ENCODE data around the gene SCRT2. TPM values are rescaled to one million over a fixed set of nuclear protein-coding genes. Genes with fewer than 3 reads are reported as not detected.

SCRT2 gene
- total RNA-seq, 4 donors from 2014 or later, result not detected

DNA sequence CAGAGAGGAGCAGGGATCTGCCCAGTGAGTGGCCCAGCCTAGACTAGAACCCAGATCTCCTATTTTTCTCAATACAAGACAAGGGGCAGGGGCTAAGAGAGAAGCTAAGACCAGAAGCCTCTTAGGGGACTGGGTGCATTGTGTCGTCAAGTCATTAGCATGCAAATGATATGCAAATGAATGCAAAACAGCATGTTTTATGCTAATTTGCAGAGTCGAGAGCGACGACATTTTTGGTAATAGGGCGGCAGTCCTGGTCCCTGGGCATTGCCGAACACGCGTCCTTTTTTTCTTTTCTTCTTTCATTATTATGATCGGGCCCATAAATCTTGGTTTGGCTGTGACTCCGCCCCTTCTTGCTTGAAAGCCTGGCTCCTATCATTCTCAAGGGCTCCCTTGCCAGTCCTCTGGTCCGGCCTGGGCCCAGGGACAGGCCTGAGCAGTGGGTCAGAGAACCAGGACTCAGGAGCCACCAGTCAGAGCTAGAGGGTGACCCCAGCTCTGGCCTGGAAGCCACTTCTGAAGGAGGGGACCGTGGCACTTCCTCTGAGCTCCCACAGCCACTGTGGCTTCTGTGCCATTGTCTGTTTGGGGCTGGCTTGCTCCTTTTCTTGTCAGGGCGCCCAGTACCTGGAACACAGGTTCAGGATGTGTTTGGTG, 32.0 kb upstream of the SCRT2 start:
- H3K27ac ChIP-seq, result no peak overlapping the region
- 84% methylated on average over 13 of the region's 13 CpGs for WGBS
- no peaks in the 10 kb centered on the region for H3K9me3 ChIP-seq
- H3K27me3 ChIP-seq, result peaks cover 64% of the 10 kb centered on the region
- no peaks in the 10 kb centered on the region for H3K36me3 ChIP-seq
- DNase-seq (ENCODE audit: low spot score in 2 of 2), result peak in 1 of 2 donors; percentile 43
- peaks cover 11% of the 10 kb centered on the region for H3K4me1 ChIP-seq
- H3K4me3 ChIP-seq, result no peak overlapping the region
- TF ChIP-seq POLR2AphosphoS5 (IDR thresholded peaks at IDR 0.05), result no peak
- TF ChIP-seq POLR2A (IDR thresholded peaks at IDR 0.05), result no peak
- TF ChIP-seq, protein P1, sequence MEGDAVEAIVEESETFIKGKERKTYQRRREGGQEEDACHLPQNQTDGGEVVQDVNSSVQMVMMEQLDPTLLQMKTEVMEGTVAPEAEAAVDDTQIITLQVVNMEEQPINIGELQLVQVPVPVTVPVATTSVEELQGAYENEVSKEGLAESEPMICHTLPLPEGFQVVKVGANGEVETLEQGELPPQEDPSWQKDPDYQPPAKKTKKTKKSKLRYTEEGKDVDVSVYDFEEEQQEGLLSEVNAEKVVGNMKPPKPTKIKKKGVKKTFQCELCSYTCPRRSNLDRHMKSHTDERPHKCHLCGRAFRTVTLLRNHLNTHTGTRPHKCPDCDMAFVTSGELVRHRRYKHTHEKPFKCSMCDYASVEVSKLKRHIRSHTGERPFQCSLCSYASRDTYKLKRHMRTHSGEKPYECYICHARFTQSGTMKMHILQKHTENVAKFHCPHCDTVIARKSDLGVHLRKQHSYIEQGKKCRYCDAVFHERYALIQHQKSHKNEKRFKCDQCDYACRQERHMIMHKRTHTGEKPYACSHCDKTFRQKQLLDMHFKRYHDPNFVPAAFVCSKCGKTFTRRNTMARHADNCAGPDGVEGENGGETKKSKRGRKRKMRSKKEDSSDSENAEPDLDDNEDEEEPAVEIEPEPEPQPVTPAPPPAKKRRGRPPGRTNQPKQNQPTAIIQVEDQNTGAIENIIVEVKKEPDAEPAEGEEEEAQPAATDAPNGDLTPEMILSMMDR (IDR thresholded peaks at IDR 0.05), result no peak
- no peak for TF ChIP-seq EP300 (IDR thresholded peaks at IDR 0.05)

DNA sequence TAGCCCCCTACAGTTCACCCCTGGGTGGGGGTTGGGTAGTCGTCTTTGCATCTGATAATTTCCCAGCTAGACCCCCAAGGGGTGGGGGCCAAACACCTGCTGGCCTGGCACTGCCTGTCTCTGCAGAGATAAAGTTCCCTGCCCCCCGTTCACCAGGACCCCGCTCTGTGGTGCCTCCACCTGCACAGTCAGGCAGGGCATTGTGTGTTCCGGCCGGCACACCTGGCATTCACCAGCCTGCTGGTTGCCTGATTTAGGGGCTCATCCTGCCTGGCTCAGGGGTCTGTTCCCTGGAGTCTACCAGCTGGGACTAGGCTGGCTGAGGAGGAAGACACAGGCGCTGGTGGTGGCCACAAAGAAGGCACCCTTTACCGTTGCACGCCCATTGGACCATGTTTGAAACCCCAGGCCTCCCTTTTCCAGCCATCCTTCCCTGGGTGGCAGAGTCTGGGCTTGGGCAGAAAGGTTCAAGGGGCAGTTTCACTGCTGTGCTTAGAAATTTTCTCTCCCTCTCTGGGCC, 30.8 kb upstream of the SCRT2 start:
- H3K27me3 ChIP-seq, result peaks cover 57% of the 10 kb centered on the region

DNA sequence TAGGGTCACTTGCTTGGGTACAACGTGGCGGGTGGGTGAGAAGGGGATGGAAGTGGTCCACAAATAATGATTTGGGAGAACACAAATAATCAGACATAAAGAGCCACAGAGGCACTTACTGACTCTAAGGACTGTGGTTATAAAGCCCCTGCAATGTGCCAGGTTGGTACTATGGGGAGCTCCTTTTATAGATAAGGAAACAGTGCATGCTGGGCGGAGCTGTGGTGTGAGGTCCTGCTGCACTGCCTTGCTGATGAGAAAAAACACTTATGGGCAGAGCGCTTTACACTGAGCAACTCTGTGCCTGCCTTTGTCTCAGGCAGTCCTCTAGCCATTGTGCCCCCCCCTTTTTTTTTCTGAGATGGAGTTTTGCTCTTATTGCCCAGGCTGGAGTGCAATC, 29.1 kb upstream of the SCRT2 start:
- Histone ChIP-seq H3K4me3 (no peak overlapping the region), H3K27me3 (peaks cover 47% of the 10 kb centered on the region), H3K9me3 (no peaks in the 10 kb centered on the region), H3K36me3 (no peaks in the 10 kb centered on the region), H3K27ac (no peak overlapping the region), H3K4me1 (peaks cover 5% of the 10 kb centered on the region)
- peak in 1 of 2 donors; percentile 21 for DNase-seq (ENCODE audit: low spot score in 2 of 2)
- no peak for TF ChIP-seq POLR2AphosphoS5 (IDR thresholded peaks at IDR 0.05)
- WGBS, result 90% methylated on average over 4 of the region's 4 CpGs

More for the DNA sequence above, 30.8 kb upstream of the SCRT2 start:
- 83% methylated on average over 6 of the region's 8 CpGs for WGBS
- Histone ChIP-seq H3K4me1 (peaks cover 11% of the 10 kb centered on the region), H3K4me3 (no peak overlapping the region), H3K27ac (no peak overlapping the region), H3K9me3 (no peaks in the 10 kb centered on the region), H3K36me3 (no peaks in the 10 kb centered on the region)
- no peak for TF ChIP-seq POLR2AphosphoS5 (IDR thresholded peaks at IDR 0.05)
- DNase-seq (ENCODE audit: low spot score in 2 of 2), result peak in 1 of 2 donors; percentile 65

DNA sequence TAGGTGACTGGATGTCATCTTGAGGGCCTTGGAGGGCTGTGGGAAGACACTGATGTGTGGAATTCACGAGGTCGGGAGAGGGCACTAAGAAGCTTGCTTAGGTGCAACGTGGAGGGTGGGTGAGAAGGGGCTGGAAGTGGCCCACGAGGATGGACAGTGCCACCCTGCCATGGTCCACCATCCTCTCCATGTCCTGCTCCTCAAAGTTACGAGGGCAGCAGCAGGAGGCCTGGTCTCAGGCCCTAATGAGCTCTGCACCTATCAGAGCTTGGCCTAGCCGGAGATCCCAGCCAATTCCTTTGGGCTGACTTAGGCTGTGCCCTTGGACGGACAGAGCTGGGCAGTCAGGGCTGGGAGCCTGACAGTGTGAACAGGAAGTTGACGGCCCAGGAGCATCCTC, 27.8 kb upstream of the SCRT2 start:
- TF ChIP-seq POLR2A (IDR thresholded peaks at IDR 0.05), result no peak
- no peak overlapping the region for H3K27ac ChIP-seq
- peaks cover 42% of the 10 kb centered on the region for H3K27me3 ChIP-seq
- peak in 1 of 2 donors; percentile 76 for DNase-seq (ENCODE audit: low spot score in 2 of 2)
- no peaks in the 10 kb centered on the region for H3K9me3 ChIP-seq
- no peak overlapping the region for H3K4me3 ChIP-seq
- no peaks in the 10 kb centered on the region for H3K36me3 ChIP-seq
- H3K4me1 ChIP-seq, result no peaks in the 10 kb centered on the region
- 65% methylated on average over 6 of the region's 8 CpGs for WGBS

DNA sequence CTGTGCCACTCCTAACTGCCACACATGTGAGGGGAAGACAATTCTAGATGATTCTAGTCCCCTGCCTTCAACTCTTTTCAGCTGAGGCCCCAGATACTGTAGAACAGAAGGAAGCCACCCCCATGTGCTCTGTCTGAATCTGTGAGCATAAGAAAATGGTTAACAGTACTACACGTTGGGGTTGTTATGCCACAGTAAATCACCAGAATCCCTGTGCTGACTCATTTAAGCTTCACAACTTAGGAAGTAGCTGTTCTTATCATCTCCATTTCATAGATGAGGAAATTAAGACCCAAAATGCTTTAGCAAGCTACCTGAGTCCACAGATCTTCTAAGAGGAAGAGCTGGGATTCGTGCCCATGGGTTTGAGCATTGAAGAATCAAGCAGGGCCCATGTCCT, 27.4 kb upstream of the SCRT2 start:
- H3K4me3 ChIP-seq, result no peak overlapping the region
- no peaks in the 10 kb centered on the region for H3K36me3 ChIP-seq
- no peak for DNase-seq (ENCODE audit: low spot score in 2 of 2)
- TF ChIP-seq POLR2AphosphoS5 (IDR thresholded peaks at IDR 0.05) (no peak), POLR2A (IDR thresholded peaks at IDR 0.05) (no peak), EP300 (IDR thresholded peaks at IDR 0.05) (no peak)
- TF ChIP-seq, protein P1 (IDR thresholded peaks at IDR 0.05), result no peak
- WGBS, result 47% methylated on average over 2 of the region's 2 CpGs
- H3K9me3 ChIP-seq, result no peaks in the 10 kb centered on the region
- H3K4me1 ChIP-seq, result no peaks in the 10 kb centered on the region
- no peak overlapping the region for H3K27ac ChIP-seq
- H3K27me3 ChIP-seq, result peaks cover 42% of the 10 kb centered on the region

DNA sequence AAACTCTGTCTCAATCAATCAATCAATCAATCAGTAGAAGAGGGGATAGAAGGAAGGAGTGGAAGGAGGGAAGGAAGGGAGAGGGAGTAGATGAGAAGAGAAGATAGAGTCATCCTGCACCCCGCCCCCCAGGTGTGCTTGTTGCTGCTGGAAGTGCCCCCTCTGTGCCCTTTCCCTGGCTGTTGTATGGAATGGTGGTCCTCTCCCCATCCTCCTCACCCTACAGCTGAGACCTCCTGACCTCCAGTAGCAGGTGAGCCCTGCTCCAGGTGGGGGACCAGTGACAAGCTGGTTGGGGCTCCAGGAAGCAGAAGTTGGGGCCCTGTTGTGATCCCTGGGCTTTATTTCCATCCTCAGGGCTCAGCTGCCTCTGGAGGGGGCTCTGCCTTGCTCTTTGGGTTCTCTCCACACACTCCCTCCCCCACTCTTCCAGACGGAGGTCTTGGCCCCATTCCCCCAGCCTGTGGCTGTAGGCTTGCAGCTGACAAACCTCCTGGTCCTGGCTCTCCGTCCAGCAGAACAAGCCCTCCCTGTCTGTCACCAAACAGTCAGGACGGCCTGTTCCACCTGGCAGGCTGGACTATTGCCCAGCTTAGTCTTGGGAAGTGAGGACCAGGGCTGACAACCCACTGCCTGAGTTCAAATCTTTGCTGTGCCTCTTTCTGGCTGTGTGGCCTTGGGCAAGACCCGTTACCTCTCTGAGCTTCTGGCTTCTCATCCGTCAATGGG, 26.0 kb upstream of the SCRT2 start:
- no peaks in the 10 kb centered on the region for H3K36me3 ChIP-seq
- H3K27ac ChIP-seq, result no peak overlapping the region
- DNase-seq (ENCODE audit: low spot score in 2 of 2), result peak in 1 of 2 donors; percentile 49
- WGBS, result 63% methylated on average over 6 of the region's 6 CpGs
- peaks cover 43% of the 10 kb centered on the region for H3K27me3 ChIP-seq
- TF ChIP-seq, protein P1 (IDR thresholded peaks at IDR 0.05), result no peak
- TF ChIP-seq POLR2A (IDR thresholded peaks at IDR 0.05) (no peak), POLR2AphosphoS5 (IDR thresholded peaks at IDR 0.05) (no peak), EP300 (IDR thresholded peaks at IDR 0.05) (no peak)
- H3K4me1 ChIP-seq, result no peaks in the 10 kb centered on the region
- no peaks in the 10 kb centered on the region for H3K9me3 ChIP-seq
- no peak overlapping the region for H3K4me3 ChIP-seq
